ENCODE data around the gene SMAD9.
"Not testable (repeated sequence)": the region's sequence is repeated elsewhere in the genome, so short reads cannot be mapped to it uniquely, and the experiment has no call there.

The SMAD9 gene

GRCh38 chr13:36913463-36913862, 6.6 kb downstream of the SMAD9 start:
- DNase-seq (ENCODE audit: low read depth, low spot score): no peak
- H3K4me3 ChIP-seq (ENCODE audit: low read length): no peak overlapping the region

DNA sequence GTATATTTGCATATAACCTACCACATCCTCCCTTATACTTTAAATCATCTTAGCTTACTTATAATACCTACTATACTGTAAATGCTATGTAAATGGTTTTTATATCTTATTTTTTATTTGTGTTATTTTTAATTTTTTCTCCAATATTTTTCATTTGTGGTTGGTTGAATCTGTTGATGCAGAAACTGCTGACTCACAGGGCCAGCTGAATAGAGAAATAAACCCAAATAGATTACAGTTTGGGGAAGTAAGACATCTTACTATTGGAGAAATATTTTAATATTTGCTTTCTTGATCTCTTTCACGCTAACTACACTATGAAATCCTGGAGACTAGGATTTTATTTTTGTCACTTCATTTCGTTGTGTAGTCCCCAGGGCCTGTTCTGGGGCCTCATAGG, 7.1 kb downstream of the SMAD9 start:
- H3K4me3 ChIP-seq (ENCODE audit: low read length): no peak overlapping the region
- no peak for DNase-seq (ENCODE audit: low read depth, low spot score)

GRCh38 chr13:36912369-36912768, 7.7 kb downstream of the SMAD9 start:
- H3K4me3 ChIP-seq (ENCODE audit: low read length): no peak overlapping the region
- no peak for DNase-seq (ENCODE audit: low read depth, low spot score)

DNA sequence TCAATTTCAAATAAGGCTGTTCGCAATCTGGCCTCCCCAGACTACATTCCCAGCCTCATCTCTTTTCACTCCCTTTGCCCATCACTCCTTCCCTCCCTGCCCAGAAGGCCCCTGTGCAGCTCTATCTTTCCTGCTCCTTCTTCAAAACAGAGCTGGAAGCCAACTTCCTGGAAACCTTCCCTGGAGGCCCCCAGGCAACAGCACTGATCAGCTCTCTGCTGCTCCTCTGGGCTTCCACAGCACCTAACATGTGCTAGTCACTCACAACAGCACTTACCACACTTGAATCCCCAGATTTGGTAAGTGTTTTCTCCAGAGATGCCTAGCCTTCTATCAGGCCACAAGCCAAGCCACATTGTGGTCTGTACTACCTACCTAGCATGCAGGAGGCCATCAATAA, 9.5 kb downstream of the SMAD9 start:
- no peak overlapping the region for H3K4me3 ChIP-seq (ENCODE audit: low read length)
- no peak for DNase-seq (ENCODE audit: low read depth, low spot score)

DNA sequence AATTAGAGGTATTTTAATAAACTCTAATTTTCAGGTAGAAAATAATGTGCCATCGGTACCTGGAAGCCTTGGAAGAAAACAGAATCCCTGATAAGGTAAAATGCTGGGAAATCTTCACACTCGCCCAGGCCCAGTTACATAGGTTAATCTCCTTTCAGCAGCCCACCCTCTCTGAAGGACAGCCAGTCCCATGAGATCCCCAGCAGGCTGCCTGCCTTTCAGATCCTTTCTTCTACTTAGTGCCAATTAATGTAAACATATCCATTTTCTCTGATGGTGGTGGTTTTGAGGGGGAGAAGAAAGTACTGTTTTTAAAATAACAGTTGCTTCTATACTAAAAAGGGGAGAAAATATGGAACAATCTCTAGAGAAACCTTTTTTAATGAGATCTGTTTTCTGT, 12.2 kb downstream of the SMAD9 start:
- no peak for DNase-seq (ENCODE audit: low read depth, low spot score)
- no peak overlapping the region for H3K4me3 ChIP-seq (ENCODE audit: low read length)

DNA sequence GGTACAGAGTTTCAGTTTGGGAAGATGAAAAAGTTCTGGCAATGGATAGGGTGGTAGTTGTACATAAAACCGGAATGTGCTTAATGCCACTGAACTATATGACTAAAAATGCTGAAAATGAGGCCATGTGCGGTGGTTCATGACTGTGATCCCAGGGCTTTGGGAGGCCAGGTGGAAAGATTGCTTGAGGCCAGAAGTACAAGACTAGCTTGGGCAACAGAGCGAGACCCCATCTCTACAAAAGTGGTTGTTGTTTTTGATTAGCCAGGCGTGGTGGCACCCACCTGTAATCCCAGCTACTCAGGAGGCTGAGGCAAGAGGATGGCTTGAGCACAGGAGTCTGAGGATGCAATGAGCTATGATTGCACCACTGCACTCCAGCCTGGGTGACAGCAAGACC, 12.8 kb downstream of the SMAD9 start:
- H3K4me3 ChIP-seq (ENCODE audit: low read length): no peak overlapping the region
- DNase-seq (ENCODE audit: low read depth, low spot score): no peak

DNA sequence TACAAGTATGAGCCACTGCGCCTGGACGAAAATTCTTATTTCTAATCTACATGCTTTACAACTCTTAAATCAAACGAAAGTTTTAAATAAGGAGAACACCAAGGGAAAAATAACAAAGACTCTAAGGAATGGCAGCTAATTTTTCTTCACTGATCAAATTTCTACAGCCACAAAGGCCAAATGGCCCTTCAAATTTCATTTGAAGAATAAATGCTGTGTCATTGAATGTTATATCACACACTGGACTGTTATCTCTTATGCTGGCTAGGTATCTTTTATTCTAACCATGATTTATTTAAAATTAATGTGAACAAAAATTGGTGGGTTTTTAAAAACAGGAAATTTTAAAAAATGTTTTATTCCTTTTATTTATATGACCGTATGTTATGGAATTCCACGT, 14.1 kb downstream of the SMAD9 start:
- DNase-seq (ENCODE audit: low read depth, low spot score): no peak
- H3K4me3 ChIP-seq (ENCODE audit: low read length): no peak overlapping the region

DNA sequence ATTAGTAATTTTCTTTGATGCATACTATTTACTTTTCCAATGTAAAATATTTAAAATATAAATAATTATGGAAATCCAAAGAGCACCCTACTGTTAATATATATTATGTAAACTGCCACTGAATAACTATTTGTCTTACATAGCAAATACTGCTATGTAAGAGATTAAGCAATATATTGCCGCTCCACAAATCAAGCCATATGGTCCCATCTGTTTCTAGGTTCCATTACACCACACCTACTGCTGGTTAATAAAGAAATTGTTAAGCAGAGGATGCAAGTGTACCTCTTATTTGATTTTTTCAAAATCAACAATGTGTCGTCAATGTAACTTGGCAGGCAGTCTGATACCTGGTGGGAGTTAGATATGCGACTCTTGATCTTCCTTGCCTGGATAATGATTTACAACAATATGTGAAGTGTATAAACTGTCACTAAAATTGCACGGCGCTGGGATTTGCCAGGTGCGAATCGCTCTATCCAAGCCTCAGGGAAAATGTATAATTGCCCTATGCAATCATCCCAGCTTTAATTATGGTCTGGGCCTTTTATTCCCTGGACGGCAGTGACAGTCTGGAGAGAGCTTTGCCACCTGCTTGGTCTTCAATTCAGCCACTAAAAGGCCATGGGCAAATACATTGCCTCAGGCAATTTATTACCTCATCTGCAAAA, 16.0 kb downstream of the SMAD9 start:
- no peak overlapping the region for H3K4me3 ChIP-seq (ENCODE audit: low read length)
- no peak for DNase-seq (ENCODE audit: low read depth, low spot score)

DNA sequence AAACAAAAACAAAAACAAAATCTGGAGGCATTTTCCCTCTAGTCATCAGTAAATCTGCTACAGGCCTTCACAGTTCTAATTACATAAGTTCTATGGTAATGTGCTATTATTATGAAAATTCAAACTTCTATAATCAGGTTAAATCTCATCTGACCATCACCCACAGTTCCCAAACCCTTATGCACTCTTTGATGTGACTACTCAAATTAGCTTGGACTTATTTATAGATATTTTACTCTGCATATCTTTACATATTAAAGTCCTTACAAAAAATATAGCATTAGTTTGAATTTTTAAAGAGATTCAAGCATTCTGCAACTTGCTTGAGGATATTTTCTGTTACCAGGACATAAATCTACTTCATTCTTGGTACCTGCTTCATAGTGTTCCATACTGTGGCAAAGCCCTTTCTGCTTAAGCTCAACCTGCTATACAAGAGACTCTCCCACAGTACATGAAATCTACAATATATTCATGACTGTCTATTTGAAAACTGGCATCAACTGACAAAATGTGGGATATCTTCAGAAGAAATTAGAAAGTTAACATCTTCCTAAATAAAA, 22.9 kb downstream of the SMAD9 start:
- no peak for DNase-seq (ENCODE audit: low read depth, low spot score)

GRCh38 chr13:36891752-36892151, 28.3 kb downstream of the SMAD9 start:
- DNase-seq (ENCODE audit: low read depth, low spot score): no peak
- H3K4me3 ChIP-seq (ENCODE audit: low read length): no peak overlapping the region

More for the DNA sequence above, 22.9 kb downstream of the SMAD9 start:
- no peak overlapping the region for H3K4me3 ChIP-seq (ENCODE audit: low read length)

DNA sequence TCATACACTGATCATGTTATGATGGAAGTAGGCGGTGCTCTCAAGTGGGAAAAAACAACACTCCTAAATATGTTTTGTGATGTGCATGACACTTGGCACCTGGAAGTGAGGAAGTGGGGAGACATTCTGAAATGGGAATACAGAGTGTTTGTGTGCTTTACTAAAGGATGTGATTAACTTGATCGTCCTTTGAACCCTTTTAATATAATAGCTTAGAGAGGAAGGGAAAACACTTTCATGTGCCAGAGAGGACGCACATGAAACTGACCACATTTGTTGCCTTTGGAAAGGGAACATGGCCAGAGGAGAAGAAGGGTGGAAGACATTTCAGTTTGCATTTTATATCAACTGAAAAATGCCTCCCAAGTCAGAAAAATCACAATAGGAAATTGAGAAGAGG, 31.4 kb downstream of the SMAD9 start:
- DNase-seq (ENCODE audit: low read depth, low spot score): no peak
- no peak overlapping the region for H3K4me3 ChIP-seq (ENCODE audit: low read length)

DNA sequence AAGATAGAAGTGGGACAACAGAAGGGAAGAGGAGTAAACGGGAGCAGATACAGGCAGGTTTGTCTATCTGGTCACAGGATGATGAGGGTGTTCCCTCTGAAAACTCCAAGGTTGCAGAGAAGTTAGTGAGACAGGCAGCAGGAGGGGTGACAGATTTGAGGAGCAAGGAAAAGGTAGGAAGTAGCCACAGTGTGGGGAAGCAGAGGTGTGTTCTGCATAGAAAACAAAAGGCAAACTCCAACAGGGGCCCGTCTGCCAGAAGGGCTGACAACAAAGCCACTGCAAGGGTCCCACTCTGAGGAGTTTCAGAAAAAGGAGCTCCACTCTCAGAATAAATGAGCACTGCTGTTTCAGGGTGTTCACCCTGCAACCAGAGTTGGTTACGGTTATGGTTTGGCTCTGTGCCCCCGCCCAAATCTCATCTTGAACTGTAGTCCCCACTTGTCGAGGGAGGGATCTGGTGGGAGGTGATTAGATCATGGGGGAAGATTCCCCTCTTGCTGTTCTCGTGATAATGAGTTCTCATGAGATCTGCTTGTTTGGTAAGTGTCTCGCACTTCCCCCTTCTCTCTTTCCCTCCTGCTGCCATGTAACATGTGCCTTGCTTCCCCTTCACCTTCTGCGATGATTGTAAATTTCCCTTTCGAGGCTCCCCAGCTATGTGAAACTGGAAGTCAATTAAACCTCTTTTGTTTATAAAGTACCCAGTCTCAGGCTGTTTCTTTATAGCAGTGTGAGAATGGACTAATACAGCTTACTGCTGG, 32.1 kb downstream of the SMAD9 start:
- peak; percentile 4 for DNase-seq (ENCODE audit: low read depth, low spot score)
- no peak overlapping the region for H3K4me3 ChIP-seq (ENCODE audit: low read length)

- no peak for DNase-seq (ENCODE audit: low read depth, low spot score)
- H3K4me3 ChIP-seq (ENCODE audit: low read length): no peak overlapping the region
Measured at GRCh38 chr13:36885901-36886300, 34.1 kb downstream of the SMAD9 start.

- DNase-seq (ENCODE audit: low read depth, low spot score): no peak
- H3K4me3 ChIP-seq (ENCODE audit: low read length): no peak overlapping the region
Measured at GRCh38 chr13:36884235-36884634, 35.8 kb downstream of the SMAD9 start.

GRCh38 chr13:36883824-36884223, 36.2 kb downstream of the SMAD9 start:
- DNase-seq (ENCODE audit: low read depth, low spot score): no peak
- no peak overlapping the region for H3K4me3 ChIP-seq (ENCODE audit: low read length)

DNA sequence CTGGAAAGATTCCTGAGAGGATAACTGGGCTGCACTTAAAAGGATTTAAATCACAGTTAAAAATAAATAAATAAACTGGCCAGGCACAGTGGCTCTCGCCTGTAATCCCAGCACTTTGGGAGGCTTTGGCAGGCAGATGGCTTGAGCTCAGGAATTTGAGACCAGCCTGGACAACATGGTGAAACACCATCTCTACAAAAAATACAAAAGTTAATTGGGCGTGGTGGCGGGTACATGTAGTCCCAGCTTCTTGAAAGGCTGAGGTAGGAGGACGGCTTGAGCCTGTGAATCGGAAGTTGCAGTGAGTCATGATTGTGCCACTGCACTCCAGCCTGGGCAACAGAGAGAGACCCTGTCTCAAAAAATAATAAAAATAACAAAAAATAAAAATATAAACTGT, 36.6 kb downstream of the SMAD9 start:
- DNase-seq (ENCODE audit: low read depth, low spot score); H3K4me3 ChIP-seq (ENCODE audit: low read length): not testable (repeated sequence)

- no peak for DNase-seq (ENCODE audit: low read depth, low spot score)
Measured at GRCh38 chr13:36882829-36883390, 37.1 kb downstream of the SMAD9 start.

GRCh38 chr13:36880961-36881360, 39.1 kb downstream of the SMAD9 start:
- DNase-seq (ENCODE audit: low read depth, low spot score): no peak
- no peak overlapping the region for H3K4me3 ChIP-seq (ENCODE audit: low read length)

More at GRCh38 chr13:36882829-36883390, 37.1 kb downstream of the SMAD9 start:
- no peak overlapping the region for H3K4me3 ChIP-seq (ENCODE audit: low read length)

DNA sequence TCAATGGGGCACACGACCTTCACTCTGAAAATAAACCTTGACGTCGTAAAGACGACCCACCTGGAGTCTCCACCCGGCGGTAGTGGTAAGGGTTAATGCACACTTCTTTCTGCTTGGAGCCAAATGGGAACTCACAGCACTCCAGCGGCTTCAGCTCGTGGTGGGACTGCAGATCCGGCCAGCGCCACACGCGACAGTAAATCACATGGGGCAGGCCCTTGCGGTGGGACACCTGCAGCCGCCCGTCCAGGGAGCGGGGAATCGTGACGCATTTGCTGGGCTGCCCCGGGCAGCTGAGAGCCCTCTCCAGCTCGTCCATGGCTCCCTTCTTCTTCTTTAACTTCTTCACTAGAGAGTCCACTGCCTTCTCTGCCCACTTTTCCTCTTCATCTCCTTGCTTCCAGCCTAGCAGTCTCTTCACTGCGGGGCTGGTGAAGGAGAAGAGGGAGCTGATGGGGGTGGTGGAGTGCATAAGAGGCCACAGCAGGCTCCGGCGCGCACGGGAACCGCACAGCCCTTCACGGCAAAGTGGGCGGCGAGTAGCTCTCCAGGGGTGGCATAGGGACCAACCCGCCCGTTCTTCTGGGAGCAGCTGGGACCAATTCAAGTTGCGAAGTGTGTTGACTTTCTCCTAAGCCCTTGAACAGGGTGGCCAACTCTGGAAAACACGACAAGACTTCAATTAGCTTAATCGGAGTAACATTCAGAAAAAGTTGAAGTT, 40.7 kb downstream of the SMAD9 start:
- H3K4me3 ChIP-seq (ENCODE audit: low read length): no peak overlapping the region
- DNase-seq (ENCODE audit: low read depth, low spot score): no peak

GRCh38 chr13:36875961-36876360, 44.1 kb downstream of the SMAD9 start:
- no peak overlapping the region for H3K4me3 ChIP-seq (ENCODE audit: low read length)
- DNase-seq (ENCODE audit: low read depth, low spot score): no peak

All from Jurkat, Clone E6-1 (cell line).